Ureter (tissue), 1 donor: ENCODE results near the gene GATC. TPM values are rescaled to one million over a fixed set of nuclear protein-coding genes. Genes with fewer than 3 reads are reported as not detected.
"Not testable (repeated sequence)": the region's sequence is repeated elsewhere in the genome, so short reads cannot be mapped to it uniquely, and the experiment has no call there.

ENCODE experiments used
- DNase-seq: peaks from one replicate; pipeline ENCODE4 v3.0.0-alpha.2; 2020; ENCODE audit warnings: low spot score
- total RNA-seq: library from RNA; stranded (reverse); gene quantifications from one replicate; pipeline ENCODE4 v1.2.4, GENCODE V29; 2023
- donor health status: DM: yes; HTN: yes; CAD: no.

The GATC gene
- total RNA-seq, 1 donor from 2014 or later: 22.5 TPM

DNA sequence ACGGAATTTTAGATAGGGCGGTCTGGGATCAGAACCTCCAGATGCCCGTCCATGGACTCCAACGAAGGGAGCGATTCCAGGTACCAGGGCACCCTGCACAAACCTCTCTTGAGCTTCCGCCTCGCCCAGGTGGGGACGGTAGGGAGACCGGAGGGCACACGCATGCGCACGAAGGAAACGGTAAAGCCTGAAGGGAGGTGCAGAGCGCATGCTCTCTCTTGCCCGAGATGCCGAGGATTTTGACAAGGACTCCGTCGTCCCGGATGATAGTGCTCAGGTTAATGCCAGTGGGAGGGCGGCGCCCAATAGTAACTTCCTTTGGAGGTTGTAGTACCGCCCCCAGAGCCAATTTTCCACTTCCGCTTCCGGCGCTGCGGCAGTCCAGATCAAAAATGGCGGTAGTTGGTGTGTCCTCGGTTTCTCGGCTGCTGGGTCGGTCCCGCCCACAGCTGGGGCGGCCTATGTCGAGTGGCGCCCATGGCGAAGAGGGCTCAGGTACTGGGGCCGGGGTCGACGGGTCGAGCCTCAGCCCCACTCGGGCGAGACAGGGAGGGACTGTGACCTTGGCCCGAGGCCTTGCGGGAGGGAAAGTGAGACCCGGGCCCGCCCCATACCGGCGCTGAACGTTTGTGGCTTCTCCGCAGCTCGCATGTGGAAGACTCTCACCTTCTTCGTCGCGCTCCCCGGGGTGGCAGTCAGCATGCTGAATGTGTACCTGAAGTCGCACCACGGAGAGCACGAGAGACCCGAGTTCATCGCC lies 8.3 kb upstream of the GATC start, which contains the start of gene COX6A1:
Gene COX6A1 (plus strand): TSS at position 379 of the 760 bp plus-strand sequence. CDS start 14 bp downstream, at position 393.
- DNase-seq: peak; percentile 97

- no peak for DNase-seq
Observed at GRCh38 chr12:120438495-120439198, 7.6 kb upstream of the GATC start.

- DNase-seq: peak; percentile 57
Observed at GRCh38 chr12:120439646-120440247, 6.5 kb upstream of the GATC start.

GRCh38 chr12:120444676-120445075 lies 1.6 kb upstream of the GATC start:
- no peak for DNase-seq

DNA sequence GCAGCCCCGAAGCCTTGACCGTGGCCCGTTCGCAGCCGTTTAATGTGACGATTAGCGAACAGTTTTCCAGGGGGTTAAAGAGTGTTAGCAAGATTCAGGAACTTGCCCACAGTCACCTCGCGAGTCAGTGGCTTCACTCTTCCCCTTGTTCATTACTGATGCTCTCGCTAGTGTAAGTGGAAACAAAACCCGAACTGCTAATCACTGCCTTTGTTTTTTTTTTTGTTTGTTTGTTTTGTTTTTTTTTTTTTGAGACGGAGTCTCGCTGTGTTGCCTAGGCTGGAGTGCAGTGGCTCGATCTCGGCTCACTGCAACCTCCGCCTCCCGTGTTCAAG lies 567 bp downstream of the GATC start:
- not testable (repeated sequence) for DNase-seq

DNA sequence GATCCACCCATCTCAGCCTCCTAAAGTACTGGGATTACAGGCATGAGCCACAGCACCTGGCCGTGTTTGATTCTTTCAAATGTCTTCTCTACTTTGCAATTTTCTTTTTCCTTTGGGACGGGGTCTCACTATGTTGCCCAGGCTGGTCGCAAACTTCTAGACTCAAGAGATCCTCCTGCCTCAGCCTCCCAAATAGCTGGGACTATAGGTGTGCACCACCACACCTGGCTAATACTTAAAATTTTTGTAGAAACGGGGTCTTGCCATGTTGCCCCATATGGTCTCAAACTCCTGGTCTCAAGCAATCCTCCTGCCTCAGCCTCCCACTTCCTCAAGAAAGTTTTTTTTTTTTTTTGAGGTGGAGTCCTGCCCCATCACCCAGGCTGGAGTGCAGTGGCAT lies 1.7 kb downstream of the GATC start:
- DNase-seq: no peak

GRCh38 chr12:120452524-120452923 lies 6.3 kb downstream of the GATC start:
- not testable (repeated sequence) for DNase-seq

DNA sequence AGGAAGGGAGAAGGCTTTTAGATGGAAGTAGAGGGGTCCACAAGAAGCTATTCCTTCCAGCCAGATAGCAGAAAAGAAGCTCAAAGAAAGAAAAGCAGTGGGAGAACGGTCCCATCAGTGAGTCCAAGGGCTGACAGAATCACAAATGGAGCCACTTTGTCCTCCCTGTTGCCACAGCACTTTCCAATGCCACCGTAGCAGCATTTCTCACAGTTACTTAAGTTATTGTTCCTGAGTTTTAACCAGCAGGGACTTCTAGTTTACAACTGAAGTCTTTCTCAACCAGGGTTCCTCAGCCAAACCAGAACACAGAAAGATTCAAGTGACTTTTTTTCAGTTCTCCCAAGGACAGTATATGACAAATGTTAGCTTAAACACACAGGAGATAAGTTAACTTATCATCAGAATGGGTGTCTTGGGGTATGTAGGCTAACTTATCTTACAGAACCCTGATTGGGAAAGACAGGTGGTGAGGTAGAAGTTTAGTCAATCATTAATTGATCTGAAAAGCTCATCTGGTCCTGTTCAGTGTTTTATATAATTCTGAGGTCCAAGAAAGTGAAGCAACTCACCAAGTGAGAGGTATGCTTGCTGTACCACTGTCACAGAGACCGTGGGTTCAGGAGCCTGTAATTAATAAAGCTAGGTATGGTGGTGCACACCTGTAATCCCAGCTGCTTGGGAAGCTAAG lies 7.0 kb downstream of the GATC start:
- DNase-seq: no peak

DNA sequence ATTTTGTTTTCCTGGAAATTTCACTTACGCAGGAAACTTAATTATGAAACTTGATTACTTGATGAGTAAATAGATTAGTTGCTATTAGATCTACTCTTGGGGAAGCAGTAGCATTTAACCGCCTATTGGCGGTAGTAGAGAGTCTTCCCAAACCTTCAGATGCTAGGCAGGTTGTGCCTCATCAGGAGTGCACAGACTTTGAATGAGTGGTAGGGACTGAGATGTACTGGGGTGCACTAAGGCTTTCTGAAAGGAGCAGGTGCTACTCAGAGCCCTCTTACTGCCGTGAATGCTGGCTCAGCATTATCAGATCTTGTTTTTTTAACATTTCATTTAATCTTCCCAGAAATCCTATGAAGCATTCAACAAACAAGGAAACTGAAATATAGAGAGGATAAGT lies 7.7 kb downstream of the GATC start:
- no peak for DNase-seq

DNA sequence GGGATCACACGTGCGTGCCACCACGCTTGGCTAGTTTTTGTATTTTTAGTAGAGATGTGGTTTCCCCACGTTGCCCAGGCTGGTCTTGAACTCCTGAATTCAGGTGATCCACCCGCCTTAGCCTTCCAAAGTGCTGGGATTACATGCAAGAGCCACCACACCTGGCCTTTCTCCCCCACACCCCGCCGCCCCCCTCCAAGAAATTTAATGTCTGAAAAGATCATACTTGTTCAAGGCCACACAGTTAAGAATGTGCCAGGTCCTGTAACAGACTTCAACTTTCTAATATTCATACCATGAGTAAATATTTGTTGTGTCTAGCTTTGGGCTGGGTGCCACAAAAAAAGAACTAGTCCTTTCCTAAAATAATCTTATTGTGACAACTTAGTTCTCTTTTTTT lies 9.1 kb downstream of the GATC start:
- DNase-seq: no peak

DNA sequence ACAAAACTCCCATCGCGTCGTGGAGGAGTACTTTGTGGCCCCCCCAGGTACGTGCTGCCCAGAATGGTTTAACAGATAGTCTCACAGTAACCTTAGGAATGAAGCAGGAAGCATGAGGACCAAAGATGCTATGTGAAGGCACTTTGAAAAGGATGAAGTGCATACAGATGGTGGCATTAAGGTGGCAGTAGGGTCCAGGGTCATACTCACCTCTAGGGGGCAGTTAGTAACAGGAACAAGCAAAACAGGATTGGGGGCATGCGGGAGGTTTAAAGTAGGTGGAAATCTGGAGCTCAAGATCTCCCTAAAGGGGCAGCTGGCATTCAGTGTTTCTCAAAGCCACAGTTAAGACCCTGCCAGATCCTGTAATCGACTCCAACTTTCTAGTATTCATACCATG lies 10.9 kb downstream of the GATC start:
- no peak for DNase-seq

DNA sequence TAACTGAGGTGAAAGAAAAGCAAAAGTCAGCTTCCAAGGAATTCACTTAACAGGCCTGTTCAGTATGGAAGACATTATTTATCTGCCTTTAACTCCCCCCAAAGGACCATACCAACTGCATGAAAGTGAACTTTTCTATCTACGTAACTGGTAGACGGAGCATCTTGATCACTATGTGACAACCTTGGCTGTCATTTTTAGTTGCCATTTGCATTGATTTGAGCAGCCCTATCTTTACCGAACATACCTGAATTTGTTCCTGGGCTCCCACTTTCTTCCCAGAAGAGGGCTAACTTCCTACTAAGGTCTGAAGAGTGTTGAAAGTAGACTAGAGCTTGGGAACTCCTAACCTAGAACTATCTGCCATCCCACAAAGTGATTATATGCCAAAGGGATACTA lies 13.9 kb downstream of the GATC start:
- DNase-seq: no peak

DNA sequence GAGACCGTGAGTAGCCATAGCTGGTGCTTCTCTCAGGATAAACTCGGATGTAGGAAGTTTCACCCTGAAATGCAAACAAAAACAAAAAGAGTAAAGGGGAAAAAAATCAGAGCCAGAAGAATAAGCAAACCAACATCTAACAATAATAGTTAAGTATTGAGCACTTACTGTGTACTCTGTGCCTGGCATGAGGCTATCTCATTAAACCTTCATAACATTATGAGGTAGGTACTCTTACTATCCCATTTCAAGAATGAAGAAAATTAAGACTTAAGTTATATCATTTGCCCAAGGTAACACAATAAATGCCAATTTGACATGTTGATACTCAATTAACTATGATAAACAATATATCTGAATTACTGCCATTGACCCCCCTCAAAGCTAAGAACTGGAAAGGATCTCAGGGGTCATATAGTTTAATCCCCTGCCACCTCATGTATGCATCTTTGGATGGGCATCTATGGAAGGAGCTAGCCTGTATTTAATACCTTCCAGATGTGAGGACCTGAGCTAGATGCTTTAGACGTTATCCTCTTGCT lies 15.9 kb downstream of the GATC start:
- no peak for DNase-seq

- no peak for DNase-seq
Observed at GRCh38 chr12:120463712-120464111, 17.5 kb downstream of the GATC start.

GRCh38 chr12:120465756-120466155 lies 19.5 kb downstream of the GATC start:
- no peak for DNase-seq

DNA sequence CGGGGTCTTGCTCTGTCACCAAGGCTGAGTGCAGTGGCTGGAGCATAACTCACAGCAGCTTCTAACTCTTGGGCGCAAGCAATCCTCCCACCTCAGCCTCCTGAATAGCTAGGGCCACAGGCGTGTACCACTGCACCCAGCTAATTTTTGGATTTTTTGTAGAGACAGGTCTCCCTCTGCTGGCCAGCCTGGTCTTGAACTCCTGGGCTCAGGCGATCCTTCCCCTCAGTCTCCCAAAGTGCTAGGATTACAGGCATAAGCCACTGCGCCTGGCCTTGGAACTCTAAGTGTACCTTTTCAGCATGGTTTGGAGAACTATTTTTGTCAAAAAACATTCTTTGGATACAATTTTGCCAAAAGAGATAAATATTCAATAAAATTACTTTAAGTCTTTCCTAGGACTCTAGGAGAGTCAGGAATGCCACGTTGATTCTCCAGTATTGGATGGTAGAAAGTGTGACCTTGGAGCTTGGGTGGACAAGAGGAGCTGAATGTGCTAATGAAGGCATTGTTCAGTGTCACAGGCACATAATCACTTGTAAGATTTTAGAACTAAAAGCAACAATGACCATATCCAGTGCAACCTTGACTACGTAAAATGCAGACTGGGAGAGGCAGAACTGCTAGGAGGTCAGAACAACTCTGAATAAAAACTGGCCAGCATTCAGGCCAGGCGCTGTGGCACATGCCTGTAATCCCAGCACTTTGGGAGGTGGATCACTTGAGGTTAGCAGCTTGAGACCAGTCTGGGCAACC lies 20.5 kb downstream of the GATC start:
- no peak for DNase-seq

DNA sequence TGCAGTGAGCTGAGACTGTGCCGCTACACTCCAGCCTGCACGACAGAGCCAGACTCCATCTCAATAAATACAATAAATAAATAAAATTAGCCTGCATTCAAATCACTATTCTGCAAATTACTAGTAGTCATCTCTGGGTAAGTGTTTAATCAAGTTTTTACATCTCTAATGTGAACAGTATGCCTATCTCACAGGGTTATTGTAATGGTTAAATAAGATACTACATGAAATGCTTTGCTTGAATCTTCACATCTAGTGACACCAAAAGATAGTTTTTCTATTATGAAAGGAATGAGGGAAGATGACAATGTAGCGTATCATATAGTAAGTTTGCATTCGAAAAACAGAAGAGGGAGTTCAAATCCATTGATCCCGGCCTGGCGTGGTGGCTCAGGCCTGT lies 21.2 kb downstream of the GATC start:
- DNase-seq: no peak

DNA sequence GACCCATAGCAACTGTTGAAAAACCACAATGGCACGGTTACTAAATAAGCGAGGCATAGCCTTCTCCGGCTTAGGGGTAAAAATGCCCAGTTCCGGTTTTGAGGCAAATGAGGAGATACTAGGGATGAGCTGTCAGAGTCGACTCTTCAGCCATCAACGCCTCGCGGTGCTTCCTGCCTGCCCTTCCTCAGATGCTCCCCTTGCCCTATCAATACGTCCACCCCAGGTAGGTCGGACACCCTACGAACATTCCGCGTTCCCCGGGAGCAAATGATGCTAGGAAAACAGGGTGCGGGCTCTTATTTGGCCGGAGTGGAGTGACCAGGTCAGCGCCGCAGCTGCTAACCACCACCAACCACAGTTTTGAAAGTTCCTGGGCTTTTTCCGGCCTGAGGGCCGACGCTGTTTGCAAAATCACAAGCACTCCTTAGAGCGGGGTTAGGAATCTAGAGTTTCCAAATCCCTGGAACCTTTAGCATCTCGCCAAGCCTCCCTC lies 22.1 kb downstream of the GATC start:
- DNase-seq: peak; percentile 47

GRCh38 chr12:120468821-120469449 lies 22.7 kb downstream of the GATC start:
- peak; percentile 48 for DNase-seq

- DNase-seq: peak; percentile 95
Observed at GRCh38 chr12:120469450-120470149, 23.4 kb downstream of the GATC start, which contains the start of gene SRSF9. Gene SRSF9, minus strand, starts transcription at chr12:120469748. Its CDS starts 139 bp downstream, at chr12:120469609.
